ENCODE measurements around the gene MAD2L1.

MAD2L1 gene

DNA sequence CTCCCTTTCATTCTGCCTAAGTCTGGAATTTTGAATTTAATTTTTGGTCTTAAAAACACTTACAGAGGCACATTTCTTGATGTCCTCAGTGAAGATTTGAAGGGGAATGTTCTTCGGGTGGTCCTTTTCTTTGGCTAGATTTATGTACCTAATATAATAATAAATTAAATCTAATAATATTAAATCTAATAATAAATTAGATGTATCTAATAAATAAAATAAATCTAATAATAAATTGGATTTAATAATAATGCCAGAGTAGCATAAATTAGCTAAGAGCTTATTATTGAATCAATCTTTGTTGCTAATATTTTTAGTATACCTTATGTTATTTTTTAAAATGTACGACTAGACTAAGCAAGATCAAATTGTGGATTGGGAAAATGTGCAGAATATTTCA, 39.8 kb downstream of the MAD2L1 start:
- H3K4me3 ChIP-seq (ENCODE audit: low read depth, low read length): no peak overlapping the region
- H3K4me1 ChIP-seq (ENCODE audit: control insufficient read depth, insufficient read depth, low read length): no peaks in the 10 kb centered on the region
- no peaks in the 10 kb centered on the region for H3K27me3 ChIP-seq (ENCODE audit: control insufficient read depth, insufficient read depth, low read length)
- H3K27ac ChIP-seq (ENCODE audit: low read depth, low read length): no peak overlapping the region
- no peaks in the 10 kb centered on the region for H3K9me3 ChIP-seq (ENCODE audit: control insufficient read depth, insufficient read depth, low read depth, low read length)
- H3K36me3 ChIP-seq (ENCODE audit: control insufficient read depth, insufficient read depth, low read length): no peaks in the 10 kb centered on the region
- H3K9ac ChIP-seq (ENCODE audit: low read length): no peak overlapping the region

DNA sequence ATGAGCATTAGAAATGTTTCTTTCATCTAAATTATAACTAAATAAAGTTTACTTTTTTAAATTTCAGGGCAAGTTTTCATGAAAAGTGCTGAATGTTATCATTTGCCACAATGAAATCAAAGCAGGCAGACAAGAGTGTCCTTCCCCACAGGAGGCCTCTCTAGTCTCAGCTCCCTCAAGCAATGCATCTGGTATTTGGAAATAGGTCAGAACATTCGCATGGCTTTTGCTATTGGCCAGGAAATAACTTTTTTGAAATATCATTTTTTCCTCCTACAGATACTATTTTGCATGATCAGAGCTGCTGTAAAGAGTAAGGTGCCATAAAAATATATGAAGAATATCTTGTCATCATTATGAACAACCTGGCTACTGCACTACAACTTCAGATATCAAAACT, 41.1 kb downstream of the MAD2L1 start:
- no peak overlapping the region for H3K9ac ChIP-seq (ENCODE audit: low read length)
- no peaks in the 10 kb centered on the region for H3K4me1 ChIP-seq (ENCODE audit: control insufficient read depth, insufficient read depth, low read length)
- H3K9me3 ChIP-seq (ENCODE audit: control insufficient read depth, insufficient read depth, low read depth, low read length): no peaks in the 10 kb centered on the region
- no peak overlapping the region for H3K4me3 ChIP-seq (ENCODE audit: low read depth, low read length)
- H3K27ac ChIP-seq (ENCODE audit: low read depth, low read length): no peak overlapping the region
- no peaks in the 10 kb centered on the region for H3K36me3 ChIP-seq (ENCODE audit: control insufficient read depth, insufficient read depth, low read length)
- no peaks in the 10 kb centered on the region for H3K27me3 ChIP-seq (ENCODE audit: control insufficient read depth, insufficient read depth, low read length)

GRCh38 chr4:120018786-120019185, 47.9 kb downstream of the MAD2L1 start:
- Histone ChIP-seq H3K36me3 (ENCODE audit: control insufficient read depth, insufficient read depth, low read length) (no peaks in the 10 kb centered on the region), H3K27me3 (ENCODE audit: control insufficient read depth, insufficient read depth, low read length) (no peaks in the 10 kb centered on the region), H3K9me3 (ENCODE audit: control insufficient read depth, insufficient read depth, low read depth, low read length) (no peaks in the 10 kb centered on the region), H3K9ac (ENCODE audit: low read length) (no peak overlapping the region), H3K4me1 (ENCODE audit: control insufficient read depth, insufficient read depth, low read length) (no peaks in the 10 kb centered on the region), H3K27ac (ENCODE audit: low read depth, low read length) (no peak overlapping the region), H3K4me3 (ENCODE audit: low read depth, low read length) (no peak overlapping the region)

DNA sequence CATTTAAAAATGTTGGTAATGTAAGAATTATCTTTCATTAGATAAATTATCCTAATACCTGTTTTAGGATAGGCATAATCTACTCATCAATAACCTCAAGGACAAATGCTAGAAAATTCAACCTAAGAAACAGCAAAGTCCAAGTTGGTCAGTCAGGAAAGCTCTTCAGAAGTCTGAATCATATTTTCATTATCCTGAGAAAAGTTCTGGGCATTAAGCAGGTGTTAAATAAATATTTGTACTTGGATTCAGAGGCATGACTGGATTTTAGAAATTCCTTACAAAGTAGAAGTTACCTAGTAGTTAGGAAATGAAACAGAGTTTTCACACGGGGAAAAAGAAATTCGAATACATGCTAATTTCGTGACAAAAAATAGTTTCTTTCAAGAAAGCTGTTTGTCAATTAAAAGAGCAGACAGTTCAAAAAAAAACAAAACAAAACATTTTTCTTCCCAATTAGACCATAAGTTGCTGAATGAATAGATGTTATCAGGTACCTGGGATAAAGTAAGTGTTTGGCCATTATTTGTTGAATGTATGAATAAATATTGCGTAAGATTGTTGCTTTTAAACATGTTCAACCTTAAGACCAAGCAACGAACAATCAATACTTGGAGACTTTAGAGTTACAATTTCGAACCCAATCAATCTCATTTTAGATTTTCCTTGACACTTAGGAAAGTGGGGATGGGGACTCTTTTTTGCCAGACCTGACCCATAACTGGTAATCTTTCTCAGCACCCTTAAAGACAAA, 48.5 kb downstream of the MAD2L1 start:
- no peaks in the 10 kb centered on the region for H3K36me3 ChIP-seq (ENCODE audit: control insufficient read depth, insufficient read depth, low read length)
- no peak overlapping the region for H3K27ac ChIP-seq (ENCODE audit: low read depth, low read length)
- H3K4me3 ChIP-seq (ENCODE audit: low read depth, low read length): no peak overlapping the region
- no peaks in the 10 kb centered on the region for H3K9me3 ChIP-seq (ENCODE audit: control insufficient read depth, insufficient read depth, low read depth, low read length)
- no peaks in the 10 kb centered on the region for H3K4me1 ChIP-seq (ENCODE audit: control insufficient read depth, insufficient read depth, low read length)
- H3K27me3 ChIP-seq (ENCODE audit: control insufficient read depth, insufficient read depth, low read length): no peaks in the 10 kb centered on the region
- no peak overlapping the region for H3K9ac ChIP-seq (ENCODE audit: low read length)

DNA sequence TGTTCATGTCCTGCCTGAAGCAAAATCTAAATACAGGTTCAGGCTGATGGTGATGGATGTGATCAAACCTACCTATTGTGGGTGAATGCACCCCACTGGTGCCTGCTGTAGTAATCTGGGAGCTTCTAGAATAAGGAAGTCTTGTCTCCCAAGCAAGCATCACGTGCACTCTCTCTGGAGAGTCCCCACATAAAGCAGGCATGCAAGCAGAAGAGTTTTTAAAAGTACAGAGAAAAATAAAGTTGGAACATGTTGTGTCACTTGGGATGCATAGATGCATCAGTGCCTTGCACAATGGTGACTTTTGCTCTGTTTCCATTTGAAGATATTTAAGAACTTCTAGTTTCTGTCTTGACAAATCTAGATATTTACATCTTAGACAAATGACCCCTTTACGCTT, 54.9 kb downstream of the MAD2L1 start:
- Histone ChIP-seq H3K36me3 (ENCODE audit: control insufficient read depth, insufficient read depth, low read length) (no peaks in the 10 kb centered on the region), H3K27ac (ENCODE audit: low read depth, low read length) (no peak overlapping the region), H3K4me3 (ENCODE audit: low read depth, low read length) (no peak overlapping the region), H3K9me3 (ENCODE audit: control insufficient read depth, insufficient read depth, low read depth, low read length) (no peaks in the 10 kb centered on the region; the same call in 1 of the 2 replicates), H3K4me1 (ENCODE audit: control insufficient read depth, insufficient read depth, low read length) (no peaks in the 10 kb centered on the region), H3K9ac (ENCODE audit: low read length) (no peak overlapping the region), H3K27me3 (ENCODE audit: control insufficient read depth, insufficient read depth, low read length) (peaks cover 26% of the 10 kb centered on the region; the same call in 1 of the 2 replicates)

GRCh38 chr4:120010646-120011045, 56.0 kb downstream of the MAD2L1 start:
- Histone ChIP-seq H3K36me3 (ENCODE audit: control insufficient read depth, insufficient read depth, low read length) (no peaks in the 10 kb centered on the region), H3K27me3 (ENCODE audit: control insufficient read depth, insufficient read depth, low read length) (peaks cover 26% of the 10 kb centered on the region; the same call in 1 of the 2 replicates), H3K4me3 (ENCODE audit: low read depth, low read length) (no peak overlapping the region), H3K9ac (ENCODE audit: low read length) (no peak overlapping the region), H3K4me1 (ENCODE audit: control insufficient read depth, insufficient read depth, low read length) (no peaks in the 10 kb centered on the region), H3K27ac (ENCODE audit: low read depth, low read length) (no peak overlapping the region), H3K9me3 (ENCODE audit: control insufficient read depth, insufficient read depth, low read depth, low read length) (peaks cover 3% of the 10 kb centered on the region; the same call in 1 of the 2 replicates)

DNA sequence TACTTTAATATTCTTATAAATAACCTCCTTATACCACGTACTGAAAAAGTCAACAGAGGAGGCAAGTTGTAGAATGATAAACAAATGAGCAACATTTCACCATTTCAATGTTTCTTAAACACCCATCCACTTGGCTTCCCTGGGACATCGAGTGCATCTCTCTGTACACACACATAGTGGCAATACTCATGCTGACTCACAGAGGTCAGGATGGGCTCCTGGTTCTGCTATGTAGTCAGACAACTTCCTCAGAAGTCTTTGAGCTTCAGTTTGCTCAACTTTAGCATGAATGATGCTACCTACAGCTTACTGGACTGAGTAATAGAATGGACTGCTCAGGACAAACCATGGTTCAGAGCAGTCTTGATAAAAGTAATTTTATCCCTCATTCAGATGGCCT, 56.9 kb downstream of the MAD2L1 start:
- Histone ChIP-seq H3K9ac (ENCODE audit: low read length) (no peak overlapping the region), H3K4me1 (ENCODE audit: control insufficient read depth, insufficient read depth, low read length) (no peaks in the 10 kb centered on the region), H3K27ac (ENCODE audit: low read depth, low read length) (no peak overlapping the region), H3K36me3 (ENCODE audit: control insufficient read depth, insufficient read depth, low read length) (no peaks in the 10 kb centered on the region), H3K27me3 (ENCODE audit: control insufficient read depth, insufficient read depth, low read length) (peaks cover 26% of the 10 kb centered on the region; the same call in 1 of the 2 replicates), H3K9me3 (ENCODE audit: control insufficient read depth, insufficient read depth, low read depth, low read length) (peaks cover 3% of the 10 kb centered on the region; the same call in 1 of the 2 replicates), H3K4me3 (ENCODE audit: low read depth, low read length) (no peak overlapping the region)

- Histone ChIP-seq H3K27me3 (ENCODE audit: control insufficient read depth, insufficient read depth, low read length) (peaks cover 26% of the 10 kb centered on the region; the same call in 1 of the 2 replicates), H3K27ac (ENCODE audit: low read depth, low read length) (no peak overlapping the region), H3K4me3 (ENCODE audit: low read depth, low read length) (no peak overlapping the region), H3K9ac (ENCODE audit: low read length) (no peak overlapping the region), H3K9me3 (ENCODE audit: control insufficient read depth, insufficient read depth, low read depth, low read length) (peaks cover 4% of the 10 kb centered on the region; the same call in 1 of the 2 replicates), H3K4me1 (ENCODE audit: control insufficient read depth, insufficient read depth, low read length) (peaks cover 5% of the 10 kb centered on the region; the same call in 1 of the 2 replicates), H3K36me3 (ENCODE audit: control insufficient read depth, insufficient read depth, low read length) (peaks cover 1% of the 10 kb centered on the region; the same call in 1 of the 2 replicates)
These were observed 57.7 kb downstream of the MAD2L1 start for GRCh38 chr4:120008957-120009356.

GRCh38 chr4:120007896-120008436, 58.7 kb downstream of the MAD2L1 start:
- Histone ChIP-seq H3K9ac (ENCODE audit: low read length) (no peak overlapping the region), H3K4me1 (ENCODE audit: control insufficient read depth, insufficient read depth, low read length) (peaks cover 8% of the 10 kb centered on the region; the same call in 1 of the 2 replicates), H3K9me3 (ENCODE audit: control insufficient read depth, insufficient read depth, low read depth, low read length) (peaks cover 6% of the 10 kb centered on the region; the same call in 1 of the 2 replicates), H3K27me3 (ENCODE audit: control insufficient read depth, insufficient read depth, low read length) (peaks cover 26% of the 10 kb centered on the region; the same call in 1 of the 2 replicates), H3K27ac (ENCODE audit: low read depth, low read length) (no peak overlapping the region), H3K36me3 (ENCODE audit: control insufficient read depth, insufficient read depth, low read length) (peaks cover 11% of the 10 kb centered on the region), H3K4me3 (ENCODE audit: low read depth, low read length) (no peak overlapping the region)

- no peak overlapping the region for H3K9ac ChIP-seq (ENCODE audit: low read length)
- H3K4me1 ChIP-seq (ENCODE audit: control insufficient read depth, insufficient read depth, low read length): peaks cover 8% of the 10 kb centered on the region; the same call in 1 of the 2 replicates
- H3K4me3 ChIP-seq (ENCODE audit: low read depth, low read length): no peak overlapping the region
- no peak overlapping the region for H3K27ac ChIP-seq (ENCODE audit: low read depth, low read length)
- H3K27me3 ChIP-seq (ENCODE audit: control insufficient read depth, insufficient read depth, low read length): peaks cover 26% of the 10 kb centered on the region; the same call in 1 of the 2 replicates
- peaks cover 17% of the 10 kb centered on the region for H3K36me3 ChIP-seq (ENCODE audit: control insufficient read depth, insufficient read depth, low read length)
- peaks cover 6% of the 10 kb centered on the region; the same call in 1 of the 2 replicates for H3K9me3 ChIP-seq (ENCODE audit: control insufficient read depth, insufficient read depth, low read depth, low read length)
These were observed 59.3 kb downstream of the MAD2L1 start for GRCh38 chr4:120007191-120007871.
